SU-DHL-6 (cell line): ENCODE results near the gene SEMA6A.

Experiments
- CTCF ChIP-seq: fragments of 200-600 bp; sonication (generic); IDR thresholded peaks from one replicate; pipeline ENCODE4 v1.5.1; 2017; ENCODE audit warnings: antibody characterized with exemption, mild to moderate bottlenecking, low read length, moderate library complexity; ENCODE audit not compliant: insufficient read depth, poor library complexity, severe bottlenecking
- EZH2phosphoT487 ChIP-seq: fragments of 200-600 bp; sonication (generic), shearing (Covaris generic); conservative IDR thresholded peaks from 2 replicates; pipeline ENCODE4 v1.6.1; 2018; ENCODE audit warnings: mild to moderate bottlenecking, antibody characterized with exemption, low read length, moderate library complexity, mixed read lengths

GRCh38 chr5:116521173-116521872 is 53.3 kb downstream of the SEMA6A start:
- TF ChIP-seq CTCF (no peak), EZH2phosphoT487 (no peak)
